GM12878 (cell line): ENCODE data around the gene EAF2. TPM values are rescaled to one million over a fixed set of nuclear protein-coding genes. Genes with fewer than 3 reads are reported as not detected.

Source experiments
- ATAC-seq: fragments of 200-7000 bp; cut with Tn5 transposase; 3 replicates; pipeline ENCODE4 v1.9.1; 2020; ENCODE audit warnings: mild to moderate bottlenecking, moderate library complexity
- BruUV-seq: library from RNA; stranded (reverse); fragments of 400-500 nt; replicated peaks from 2 replicates; lab custom pipeline; 2021; lab: Mats Ljungman, UMichigan
- CTCF ChIA-PET: fragments of 300-600 bp; sonication (Branson Sonifier 250); formaldehyde crosslinking; extraction: SDS; loops from one replicate; lab custom pipeline; 2021; ENCODE audit warnings: inconsistent platforms; lab: Yijun Ruan, JAX
- POLR2A ChIA-PET: fragments of 350-600 bp; formaldehyde crosslinking; extraction: SDS; loops from one replicate; lab custom pipeline; 2021; ENCODE audit warnings: inconsistent platforms; lab: Charles Lee
- RAD21 ChIA-PET: fragments of 300-600 bp; sonication (Branson Sonifier 250); formaldehyde crosslinking; loops from one replicate; lab custom pipeline; 2023; ENCODE audit warnings: antibody characterized with exemption; ENCODE audit not compliant: unreplicated experiment; lab: Charles Lee
- SMC1A ChIA-PET: fragments of 300-600 bp; sonication (Branson Sonifier 250); formaldehyde crosslinking; loops from one replicate; lab custom pipeline; 2023; ENCODE audit not compliant: unreplicated experiment, uncharacterized antibody; lab: Charles Lee
- DNase-seq: peaks from one replicate; pipeline ENCODE4 v3.0.0-alpha.2; 2011; ENCODE audit warnings: low read depth, low spot score
- FAIRE-seq: peaks from 3 replicates; lab custom pipeline; 2011; peaks lifted over from hg19 to GRCh38; lab: Jason Lieb, UNC
- H2AFZ ChIP-seq: 2 replicates; pipeline ENCODE4 v1.6.0; 2011; ENCODE audit warnings: low read depth, low read length, control low read depth; ENCODE audit not compliant: control insufficient read depth
- H3K27ac ChIP-seq: 2 replicates; pipeline ENCODE4 v1.5.1; 2011; ENCODE audit warnings: control low read depth; ENCODE audit not compliant: control insufficient read depth, insufficient read depth
- H3K27me3 ChIP-seq, 2 experiments: replicated peaks in 1 of 2; 2 replicates each; pipeline versions ENCODE4 v1.6.0 to v1.6.1; 2011; ENCODE audit warnings: low read length in 1 of 2; ENCODE audit not compliant: control insufficient read depth in 2 of 2, insufficient read depth in 2 of 2
- H3K36me3 ChIP-seq, 2 experiments: 2 replicates each; pipeline ENCODE4 v1.5.1; 2011; ENCODE audit warnings: low read length in 1 of 2; ENCODE audit not compliant: control insufficient read depth in 2 of 2, insufficient read depth in 2 of 2
- H3K4me1 ChIP-seq: 2 replicates; pipeline ENCODE4 v1.6.1; 2011; ENCODE audit warnings: mild to moderate bottlenecking, low read length, moderate library complexity, mixed read lengths; ENCODE audit not compliant: control insufficient read depth, insufficient read depth
- H3K4me2 ChIP-seq: 2 replicates; pipeline ENCODE4 v1.6.0; 2011; ENCODE audit warnings: control low read depth; ENCODE audit not compliant: control insufficient read depth, insufficient read depth
- H3K4me3 ChIP-seq: fragments of 200-600 bp; sonication (generic); 2 replicates; pipeline ENCODE4 v1.5.1; 2016
- H3K79me2 ChIP-seq: 2 replicates; pipeline ENCODE4 v1.6.0; 2011; ENCODE audit warnings: low read length; ENCODE audit not compliant: control insufficient read depth, insufficient read depth
- H3K9ac ChIP-seq: 2 replicates; pipeline ENCODE4 v1.8.0; 2011; ENCODE audit warnings: low read length, control low read depth, mixed read lengths; ENCODE audit not compliant: control insufficient read depth, insufficient read depth
- H3K9me3 ChIP-seq: replicated peaks from 3 replicates; pipeline ENCODE4 v1.5.1; 2011; ENCODE audit warnings: mild to moderate bottlenecking, low read length; ENCODE audit not compliant: control insufficient read depth, insufficient read depth
- H4K20me1 ChIP-seq: 2 replicates; pipeline ENCODE4 v1.6.0; 2011; ENCODE audit not compliant: control insufficient read depth, insufficient read depth
- ATF7 ChIP-seq: fragments of 450-650 bp; IDR thresholded peaks from 2 replicates; pipeline ENCODE4 v1.6.1; 2016; ENCODE audit warnings: low read depth, mild to moderate bottlenecking
- CREM ChIP-seq: IDR thresholded peaks from 2 replicates; pipeline ENCODE4 v1.6.1; 2014; ENCODE audit warnings: antibody characterized with exemption, low read depth
- GABPA ChIP-seq: IDR thresholded peaks from 2 replicates; pipeline ENCODE4 v1.6.1; 2014; ENCODE audit warnings: antibody characterized with exemption, low read depth, mild to moderate bottlenecking, inconsistent platforms
- MTA2 ChIP-seq: fragments of 450-650 bp; IDR thresholded peaks from 2 replicates; pipeline ENCODE4 v1.6.1; 2016; ENCODE audit warnings: low read depth, mild to moderate bottlenecking, moderate library complexity
- MYC ChIP-seq: IDR thresholded peaks from 2 replicates; pipeline ENCODE4 v1.6.1; 2011; ENCODE audit warnings: mild to moderate bottlenecking, low read length, moderate library complexity, inconsistent platforms; ENCODE audit not compliant: insufficient read depth, insufficient replicate concordance, insufficient read length, severe bottlenecking
- NBN ChIP-seq: fragments of 450-650 bp; IDR thresholded peaks from 2 replicates; pipeline ENCODE4 v1.6.1; 2016
- NFIC ChIP-seq: IDR thresholded peaks from 2 replicates; pipeline ENCODE4 v1.6.1; 2012; ENCODE audit warnings: low read depth, mild to moderate bottlenecking, inconsistent platforms, low read length, moderate library complexity
- NFYB ChIP-seq: IDR thresholded peaks from 2 replicates; pipeline ENCODE4 v1.6.1; 2011; ENCODE audit warnings: low read depth, mild to moderate bottlenecking, low read length, improper control_type of control experiment, moderate library complexity; ENCODE audit not compliant: insufficient read depth
- NR2C2 ChIP-seq: IDR thresholded peaks from 2 replicates; pipeline ENCODE4 v1.6.1; 2011; ENCODE audit warnings: borderline replicate concordance, low read depth; ENCODE audit not compliant: control insufficient read depth, insufficient read length
- POLR2A ChIP-seq: IDR thresholded peaks from 2 replicates; pipeline ENCODE4 v1.6.1; 2011; ENCODE audit warnings: low read depth, mild to moderate bottlenecking, low read length
- SIN3A ChIP-seq: IDR thresholded peaks from 2 replicates; pipeline ENCODE4 v1.6.1; 2012; ENCODE audit warnings: low read depth, low read length, improper control_type of control experiment
- SMAD5 ChIP-seq: IDR thresholded peaks from 2 replicates; pipeline ENCODE4 v1.6.1; 2016; ENCODE audit warnings: antibody characterized with exemption, low read depth
- SREBF2 ChIP-seq: IDR thresholded peaks from 2 replicates; pipeline ENCODE4 v1.6.1; 2012; ENCODE audit warnings: mild to moderate bottlenecking, low read length
- WRNIP1 ChIP-seq: IDR thresholded peaks from 2 replicates; pipeline ENCODE4 v1.6.1; 2011; ENCODE audit warnings: low read depth, low read length, improper control_type of control experiment, borderline replicate concordance
- YY1 ChIP-seq: IDR thresholded peaks from 2 replicates; pipeline ENCODE4 v1.6.1; 2011; ENCODE audit warnings: low read depth, mild to moderate bottlenecking, low read length
- ZNF24 ChIP-seq: fragments of 450-650 bp; IDR thresholded peaks from 2 replicates; pipeline ENCODE4 v1.6.1; 2017; ENCODE audit warnings: antibody characterized with exemption, mild to moderate bottlenecking
- ZNF274 ChIP-seq: IDR thresholded peaks from one replicate; pipeline ENCODE4 v1.8.0; 2011; ENCODE audit not compliant: insufficient read length, insufficient read depth
- ZNF622 ChIP-seq: fragments of 450-650 bp; IDR thresholded peaks from 2 replicates; pipeline ENCODE4 v1.6.1; 2017; ENCODE audit warnings: mild to moderate bottlenecking, inconsistent platforms
- WGBS: methylation state at CpG from one replicate; pipeline ENCODE4 v1.1.6; 2016; ENCODE audit warnings: low lambda C conversion rate; ENCODE audit not compliant: insufficient replicate concordance, insufficient coverage; ENCODE audit errors: missing lambda C conversion rate; 5-methylcytosine and 5-hydroxymethylcytosine counted together
- in situ Hi-C: fragments of 300-500 bp; cut with MboI; formaldehyde crosslinking; loops from 9 replicates; pipeline ENCODE4 v1.14.3; 2018; ENCODE audit warnings: mixed read lengths
- intact Hi-C: fragments of 100-400 bp; cut with micrococcal nuclease; formaldehyde crosslinking; loops from one replicate; pipeline ENCODE4 v1.14.2; 2022; ENCODE audit not compliant: unreplicated experiment
- polyA plus RNA-seq, 11 experiments: library from polyadenylated mRNA; depleted of rRNA in 4 of 11; unstranded in 6 of 11; stranded (reverse) in 5 of 11; fragments of >200 nt; fragmentation: Nextera tagmentation in 4 of 11; fragmentation: Illumina TruSeq in 1 of 11; extraction: Ambion mirVana in 4 of 11; extraction: Trizol in 1 of 11; gene quantifications; 1 replicate in 1 of 11; 2 replicates in 10 of 11; pipeline versions ENCODE4 v1.2.1 to v1.2.3, GENCODE V29; 2011 to 2016; ENCODE audit warnings: inconsistent platforms in 2 of 11, missing spikeins in 2 of 11, low read depth in 1 of 11
- total RNA-seq, 4 experiments: library from RNA; depleted of rRNA in 3 of 4; stranded (reverse); fragments of >200 nt in 3 of 4; fragmentation: Illumina TruSeq in 1 of 4; extraction: Trizol in 1 of 4; gene quantifications; 2 replicates each; pipeline versions ENCODE4 v1.2.1 to v1.2.3, GENCODE V29; 2013 to 2021
- TF ChIP-seq, protein P1 (sequence below): IDR thresholded peaks from 2 replicates; pipeline ENCODE4 v1.6.1; 2012; ENCODE audit warnings: low read depth, low read length, improper control_type of control experiment
- TF ChIP-seq, protein P2 (sequence below): fragments of 450-650 bp; formaldehyde crosslinking; IDR thresholded peaks from 2 replicates; pipeline ENCODE4 v1.4.0; 2022; ENCODE audit warnings: mild to moderate bottlenecking, moderate library complexity

Gene EAF2
- total and polyA plus RNA-seq, 10 of the 15 experiments (the other 5 are each of a cell fraction or from before 2014, with no cell fraction given), result 47.3 to 193 (median 72.2) TPM

DNA sequence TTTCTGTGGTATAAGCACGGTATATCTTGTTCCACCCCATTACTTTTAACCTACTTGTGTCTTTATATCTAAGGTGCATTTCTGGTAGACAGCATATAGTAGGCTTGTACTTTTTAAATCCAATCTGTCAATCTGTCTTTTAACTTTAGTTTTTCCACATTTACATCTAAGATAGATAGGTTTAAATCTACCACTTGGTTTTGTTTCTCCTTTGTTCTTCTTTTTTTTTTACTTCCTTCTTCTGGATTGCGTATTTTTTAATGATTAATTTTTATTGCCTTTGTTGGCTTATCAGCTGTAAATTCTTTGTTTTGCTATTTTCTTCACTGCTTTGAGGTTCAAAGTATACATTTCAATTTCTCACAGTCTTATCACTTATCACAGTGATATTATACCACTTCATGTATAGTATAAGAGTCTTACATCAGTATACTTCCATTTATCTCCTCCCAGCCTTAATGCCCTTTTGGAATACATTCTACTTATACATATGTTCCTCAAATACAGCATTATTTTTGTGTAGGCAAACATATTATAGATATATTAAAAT is 31.2 kb upstream of the EAF2 start:
- TF ChIP-seq YY1 (no peak), ZNF274 (no peak), POLR2A (no peak), WRNIP1 (no peak), ATF7 (no peak), NFYB (no peak), GABPA (no peak), MYC (no peak), SIN3A (no peak), NFIC (no peak), CREM (no peak), MTA2 (no peak), SREBF2 (no peak), NBN (no peak), ZNF622 (no peak), NR2C2 (no peak), ZNF24 (no peak), SMAD5 (no peak)
- TF ChIP-seq, protein P1, sequence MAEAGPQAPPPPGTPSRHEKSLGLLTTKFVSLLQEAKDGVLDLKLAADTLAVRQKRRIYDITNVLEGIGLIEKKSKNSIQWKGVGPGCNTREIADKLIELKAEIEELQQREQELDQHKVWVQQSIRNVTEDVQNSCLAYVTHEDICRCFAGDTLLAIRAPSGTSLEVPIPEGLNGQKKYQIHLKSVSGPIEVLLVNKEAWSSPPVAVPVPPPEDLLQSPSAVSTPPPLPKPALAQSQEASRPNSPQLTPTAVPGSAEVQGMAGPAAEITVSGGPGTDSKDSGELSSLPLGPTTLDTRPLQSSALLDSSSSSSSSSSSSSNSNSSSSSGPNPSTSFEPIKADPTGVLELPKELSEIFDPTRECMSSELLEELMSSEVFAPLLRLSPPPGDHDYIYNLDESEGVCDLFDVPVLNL, result no peak
- TF ChIP-seq, protein P2, sequence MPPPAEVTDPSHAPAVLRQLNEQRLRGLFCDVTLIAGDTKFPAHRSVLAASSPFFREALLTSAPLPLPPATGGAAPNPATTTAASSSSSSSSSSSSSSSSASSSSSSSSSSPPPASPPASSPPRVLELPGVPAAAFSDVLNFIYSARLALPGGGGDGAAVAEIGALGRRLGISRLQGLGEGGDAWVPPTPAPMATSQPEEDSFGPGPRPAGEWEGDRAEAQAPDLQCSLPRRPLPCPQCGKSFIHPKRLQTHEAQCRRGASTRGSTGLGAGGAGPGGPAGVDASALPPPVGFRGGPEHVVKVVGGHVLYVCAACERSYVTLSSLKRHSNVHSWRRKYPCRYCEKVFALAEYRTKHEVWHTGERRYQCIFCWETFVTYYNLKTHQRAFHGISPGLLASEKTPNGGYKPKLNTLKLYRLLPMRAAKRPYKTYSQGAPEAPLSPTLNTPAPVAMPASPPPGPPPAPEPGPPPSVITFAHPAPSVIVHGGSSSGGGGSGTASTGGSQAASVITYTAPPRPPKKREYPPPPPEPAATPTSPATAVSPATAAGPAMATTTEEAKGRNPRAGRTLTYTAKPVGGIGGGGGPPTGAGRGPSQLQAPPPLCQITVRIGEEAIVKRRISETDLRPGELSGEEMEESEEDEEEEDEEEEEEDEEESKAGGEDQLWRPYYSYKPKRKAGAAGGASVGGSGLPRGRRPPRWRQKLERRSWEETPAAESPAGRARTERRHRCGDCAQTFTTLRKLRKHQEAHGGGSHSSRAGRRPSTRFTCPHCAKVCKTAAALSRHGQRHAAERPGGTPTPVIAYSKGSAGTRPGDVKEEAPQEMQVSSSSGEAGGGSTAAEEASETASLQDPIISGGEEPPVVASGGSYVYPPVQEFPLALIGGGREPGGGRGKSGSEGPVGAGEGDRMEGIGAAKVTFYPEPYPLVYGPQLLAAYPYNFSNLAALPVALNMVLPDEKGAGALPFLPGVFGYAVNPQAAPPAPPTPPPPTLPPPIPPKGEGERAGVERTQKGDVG, result no peak
- ATAC-seq (no peak), FAIRE-seq (no peak), DNase-seq (no peak)
- RAD21 ChIA-PET, result no interaction called here
- H3K79me2 ChIP-seq, result peaks cover 8% of the 10 kb centered on the region
- POLR2A ChIA-PET, result no interaction called here
- no peak overlapping the region for H3K4me2 ChIP-seq
- intact Hi-C loops, result no loop called here
- in situ Hi-C loops, result no loop called here
- no peak overlapping the region for H2AFZ ChIP-seq
- H3K4me1 ChIP-seq, result peaks cover 10% of the 10 kb centered on the region
- CTCF ChIA-PET, result no interaction called here
- WGBS, result 67% methylated on average over 2 of the region's 2 CpGs
- no peaks in the 10 kb centered on the region for H4K20me1 ChIP-seq
- no peak overlapping the region for H3K9ac ChIP-seq
- no peaks in the 10 kb centered on the region for H3K27me3 ChIP-seq
- no peak overlapping the region for H3K27ac ChIP-seq
- no TSS peak for BruUV-seq
- SMC1A ChIA-PET, result no interaction called here
- H3K36me3 ChIP-seq, result peaks cover 0 to 31% of the 10 kb centered on the region in 2 experiments; a peak in 2 of 4 replicates
- H3K9me3 ChIP-seq, result no peaks in the 10 kb centered on the region
- no peak overlapping the region for H3K4me3 ChIP-seq
